Activated T-helper 1 cell treated with Interleukin-2 at 50 U/mL for 16 hours (primary cell): ENCODE measurements around the gene PILRB.
A peak's percentile ranks its signal among the peaks of the same experiment; 100 is the strongest.
"Not testable (repeated sequence)": the region's sequence is repeated elsewhere in the genome, so short reads cannot be mapped to it uniquely, and the experiment has no call there.

Experiments used
- DNase-seq: peaks from one replicate; pipeline ENCODE4 v3.0.0-alpha.2; 2020; ENCODE audit warnings: low read depth

PILRB gene

DNA sequence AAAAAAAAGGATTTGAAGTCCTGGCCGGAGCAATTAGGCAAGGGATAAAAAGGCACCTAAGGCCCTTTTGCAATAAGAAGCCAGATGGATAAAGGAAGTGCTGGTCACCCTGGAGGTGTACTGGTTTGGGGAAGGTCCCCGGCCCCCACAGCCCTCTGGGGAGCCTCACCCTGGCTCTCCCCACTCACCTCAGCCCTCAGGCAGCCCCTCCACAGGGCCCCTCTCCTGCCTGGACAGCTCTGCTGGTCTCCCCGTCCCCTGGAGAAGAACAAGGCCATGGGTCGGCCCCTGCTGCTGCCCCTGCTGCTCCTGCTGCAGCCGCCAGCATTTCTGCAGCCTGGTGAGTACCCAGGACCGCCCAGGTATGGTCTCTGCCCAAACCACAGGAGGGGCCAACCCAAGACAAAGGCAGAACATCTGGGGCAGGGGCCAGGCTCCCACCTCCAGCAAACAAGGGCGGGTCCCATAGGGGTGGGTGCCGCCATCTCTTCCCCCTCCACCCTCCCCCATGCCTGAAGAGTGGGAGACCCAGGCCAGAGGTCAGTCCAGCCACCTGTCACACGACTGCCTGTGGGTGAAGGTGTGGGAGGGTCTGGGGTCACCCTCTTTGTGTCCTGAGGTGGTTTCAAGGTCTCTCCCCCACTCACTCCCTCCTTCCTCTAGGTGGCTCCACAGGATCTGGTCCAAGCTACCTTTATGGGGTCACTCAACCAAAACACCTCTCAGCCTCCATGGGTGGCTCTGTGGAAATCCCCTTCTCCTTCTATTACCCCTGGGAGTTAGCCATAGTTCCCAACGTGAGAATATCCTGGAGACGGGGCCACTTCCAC is at the start of gene PILRB:
Gene PILRB (plus strand): TSS at position 91 of the 830 bp plus-strand sequence. CDS start 186 bp downstream, at position 277.
- no peak for DNase-seq

DNA sequence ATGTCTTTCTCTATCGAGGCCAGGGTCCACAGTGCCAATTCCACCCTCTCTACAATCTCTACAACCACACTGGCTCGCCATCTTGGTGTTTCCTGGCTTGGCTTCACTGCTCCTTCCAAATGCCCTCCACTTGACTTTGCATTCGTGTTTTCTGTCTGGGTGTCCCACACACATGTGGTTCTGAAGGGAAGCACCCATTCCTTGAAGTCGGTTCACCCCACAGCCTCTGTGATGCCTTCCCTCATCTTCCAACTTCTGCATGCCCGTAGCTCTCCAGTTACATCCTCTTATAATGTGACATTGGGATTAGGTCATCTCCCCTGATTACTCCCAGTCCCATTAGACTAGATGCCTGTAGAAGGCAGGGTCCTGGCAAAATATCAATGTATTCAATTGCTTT is 39.6 kb upstream of the PILRB start:
- DNase-seq: not testable (repeated sequence)

DNA sequence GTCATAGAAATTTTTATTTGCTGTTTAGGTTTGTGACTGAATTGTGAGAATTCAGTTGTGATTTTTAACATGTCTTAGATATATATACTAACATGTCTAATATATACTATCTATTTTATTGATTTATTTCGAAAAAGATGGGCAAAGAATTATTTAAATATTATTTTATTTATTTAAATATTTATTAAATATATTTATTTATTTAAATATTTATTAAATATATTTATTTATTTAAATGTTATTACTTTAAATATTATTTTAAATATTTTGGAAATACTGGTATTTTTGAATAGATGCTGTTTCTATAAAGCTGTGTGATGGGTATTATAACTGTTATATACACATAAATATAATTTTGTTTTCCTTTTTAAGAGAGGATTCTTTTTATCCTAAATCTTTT is 36.3 kb upstream of the PILRB start:
- not testable (repeated sequence) for DNase-seq

DNA sequence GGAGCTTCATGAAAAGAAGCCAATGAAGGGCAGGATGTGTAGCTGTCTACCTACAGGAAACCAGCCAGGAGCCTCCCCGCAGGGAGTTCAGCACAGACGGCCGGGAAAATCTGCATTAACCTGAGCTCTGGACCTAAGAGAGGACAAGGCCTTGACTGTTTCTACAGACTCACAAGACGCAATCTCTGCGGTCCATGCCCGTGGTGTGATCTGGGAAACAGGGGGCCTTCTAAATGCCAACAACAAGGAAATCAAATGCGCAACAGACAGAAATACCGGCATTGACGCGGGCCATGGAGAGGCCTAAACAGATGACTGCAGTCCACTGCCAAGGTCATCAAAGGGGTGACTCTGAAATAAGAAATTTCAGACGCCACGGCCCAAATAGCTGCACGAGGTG is 33.7 kb upstream of the PILRB start:
- not testable (repeated sequence) for DNase-seq

GRCh38 chr7:100325671-100326070 is 32.2 kb upstream of the PILRB start:
- not testable (repeated sequence) for DNase-seq

DNA sequence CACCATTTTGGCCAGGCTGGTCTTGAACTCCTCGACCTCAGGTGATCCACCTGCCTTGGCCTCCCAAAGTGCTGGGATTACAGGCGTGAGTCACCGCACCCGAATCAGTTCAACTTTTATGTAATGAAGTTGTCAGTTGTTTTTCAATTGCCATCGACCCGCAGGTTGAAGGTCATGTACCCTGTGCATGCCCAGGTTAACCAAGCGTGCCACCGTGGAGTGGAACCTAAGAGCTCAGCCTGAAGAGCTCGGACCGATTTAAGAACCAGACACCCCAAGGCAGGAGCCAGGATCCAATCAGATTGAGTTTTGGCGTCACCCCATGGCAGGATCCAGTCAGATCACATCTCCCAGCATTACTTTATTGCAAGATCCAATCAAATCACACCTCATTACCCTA is 31.0 kb upstream of the PILRB start:
- not testable (repeated sequence) for DNase-seq

DNA sequence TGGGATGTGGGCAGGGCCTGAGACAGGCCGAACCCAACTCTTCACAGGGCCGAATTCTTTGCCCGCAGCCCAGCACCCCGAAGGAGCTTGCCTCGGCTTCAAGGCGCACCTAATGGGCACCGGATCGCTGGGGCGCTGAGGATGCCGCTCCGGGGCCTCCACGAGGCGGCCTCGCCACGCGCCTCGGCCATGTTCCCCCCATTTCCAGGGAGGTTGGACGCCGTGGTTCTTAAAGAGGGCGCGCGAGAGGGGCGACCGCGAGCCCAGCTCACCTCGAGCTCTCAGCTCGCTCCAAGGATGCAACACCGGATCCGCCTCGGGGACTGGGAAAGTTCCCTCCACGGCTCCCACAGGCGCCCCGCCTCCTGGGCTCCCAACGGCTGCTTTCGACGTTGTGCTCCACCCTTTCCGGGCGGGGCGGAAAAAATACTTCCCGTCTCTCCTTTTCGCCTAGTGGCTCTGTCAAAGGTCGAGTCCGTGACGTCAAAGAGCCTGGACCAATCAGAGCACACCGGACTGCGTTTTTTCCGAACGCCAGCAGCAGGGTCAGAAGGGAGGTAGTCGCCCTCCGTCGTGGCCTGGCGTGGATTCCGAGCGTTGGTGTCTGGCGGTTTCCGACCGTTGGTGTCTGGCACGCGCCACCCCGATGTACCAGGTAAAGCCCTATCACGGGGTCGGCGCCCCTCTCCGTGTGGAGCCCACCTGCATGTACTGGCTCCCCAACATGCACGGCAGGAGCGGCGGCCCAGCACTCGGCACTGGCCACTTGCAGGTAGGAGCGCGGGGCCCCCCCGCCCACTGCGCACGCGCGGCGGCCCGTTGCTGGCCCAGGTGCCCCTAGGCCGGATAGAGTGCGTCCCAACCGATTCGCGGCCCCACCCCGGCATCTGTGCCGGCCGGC is 22.1 kb upstream of the PILRB start:
- peak; percentile 77 for DNase-seq

- DNase-seq: not testable (repeated sequence)
Measured at GRCh38 chr7:100338083-100338696, 19.7 kb upstream of the PILRB start.

- DNase-seq: not testable (repeated sequence)
Measured at GRCh38 chr7:100341286-100341685, 16.6 kb upstream of the PILRB start.

DNA sequence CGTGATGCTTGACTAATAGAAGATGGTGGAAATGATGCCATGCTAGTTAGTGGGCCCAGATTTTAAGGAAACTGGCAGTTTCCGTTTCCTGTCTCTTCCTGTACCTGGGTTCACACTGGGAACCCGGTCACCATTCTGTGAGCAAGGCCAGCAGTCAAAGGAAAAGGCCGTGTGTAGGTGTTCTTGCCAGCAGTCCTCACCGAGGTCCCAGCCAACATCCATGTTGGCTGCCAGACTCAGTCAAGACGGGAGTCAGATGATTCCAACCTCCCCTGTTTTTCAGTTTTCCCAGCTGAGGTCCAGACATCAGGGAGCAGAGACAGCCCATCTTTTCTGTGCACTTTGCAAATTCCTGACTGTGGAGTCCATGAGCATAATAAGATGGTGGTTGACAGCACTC is 15.2 kb upstream of the PILRB start:
- DNase-seq: no peak

DNA sequence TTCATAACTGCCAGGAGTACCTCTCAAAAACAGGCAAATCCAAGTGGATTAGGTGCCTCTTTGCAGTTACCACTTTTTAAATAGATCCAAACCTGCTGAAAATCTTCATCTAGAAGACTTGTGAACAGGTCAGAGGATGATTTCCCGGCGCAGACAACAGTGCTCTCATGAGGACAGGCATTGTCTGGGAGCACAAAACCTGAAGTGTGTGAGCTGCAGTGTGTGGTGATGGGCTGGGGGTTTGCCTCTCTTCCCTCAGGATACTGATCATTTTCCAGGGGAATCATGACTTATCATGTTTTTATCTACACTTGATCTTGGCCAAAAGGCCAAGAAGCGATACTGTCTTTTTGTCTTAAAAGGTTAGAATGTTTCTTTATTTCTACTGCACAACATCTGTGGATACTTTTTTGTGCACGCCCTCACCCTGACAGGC is 13.8 kb upstream of the PILRB start:
- not testable (repeated sequence) for DNase-seq

- peak; percentile 61 for DNase-seq
Measured at GRCh38 chr7:100344560-100345287, 13.2 kb upstream of the PILRB start.

GRCh38 chr7:100345288-100345672 is 12.6 kb upstream of the PILRB start:
- peak; percentile 48 for DNase-seq

DNA sequence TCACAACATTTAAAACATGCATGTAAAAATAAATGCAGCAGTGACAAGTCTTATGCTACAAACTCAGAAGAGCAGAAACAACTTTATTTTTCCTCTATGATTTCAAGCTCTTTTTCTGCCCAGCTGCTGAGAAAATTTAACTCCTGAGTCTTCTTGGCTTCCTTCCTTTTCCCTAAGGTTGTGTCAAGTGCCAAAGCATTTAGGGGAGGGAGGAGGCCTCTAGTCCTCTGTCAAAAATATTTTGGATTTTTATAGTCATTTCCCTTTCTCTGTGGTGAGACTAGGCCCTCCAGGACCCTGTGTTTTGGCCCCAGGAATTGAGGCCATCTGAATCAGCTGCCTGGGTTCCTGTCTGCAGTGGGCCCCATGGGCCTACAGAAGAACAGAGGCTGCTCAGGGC is 11.0 kb upstream of the PILRB start:
- DNase-seq: no peak

- no peak for DNase-seq
Measured at GRCh38 chr7:100348805-100349204, 9.1 kb upstream of the PILRB start.

- DNase-seq: no peak
Measured at GRCh38 chr7:100349757-100350156, 8.2 kb upstream of the PILRB start.

DNA sequence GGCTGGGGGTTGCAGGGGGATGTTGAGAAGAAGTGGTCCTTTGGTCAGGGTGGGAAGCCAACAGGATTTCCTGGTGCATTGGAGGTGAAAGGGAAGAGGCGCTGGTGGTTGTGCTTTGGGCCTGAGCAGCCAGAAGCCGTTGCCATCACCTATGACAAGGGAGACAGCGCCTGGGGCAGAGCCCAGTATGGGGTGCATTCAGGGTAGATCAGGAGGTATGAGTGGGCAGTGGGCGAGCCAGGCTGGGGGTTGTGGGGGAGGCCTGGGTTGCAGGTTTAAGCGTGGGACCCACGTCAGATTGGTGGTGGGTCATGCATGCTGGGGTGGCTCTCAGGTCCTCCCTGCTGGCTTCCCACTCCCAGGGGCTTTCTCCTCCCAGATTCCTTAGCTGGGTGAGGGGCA is 6.3 kb upstream of the PILRB start:
- no peak for DNase-seq

DNA sequence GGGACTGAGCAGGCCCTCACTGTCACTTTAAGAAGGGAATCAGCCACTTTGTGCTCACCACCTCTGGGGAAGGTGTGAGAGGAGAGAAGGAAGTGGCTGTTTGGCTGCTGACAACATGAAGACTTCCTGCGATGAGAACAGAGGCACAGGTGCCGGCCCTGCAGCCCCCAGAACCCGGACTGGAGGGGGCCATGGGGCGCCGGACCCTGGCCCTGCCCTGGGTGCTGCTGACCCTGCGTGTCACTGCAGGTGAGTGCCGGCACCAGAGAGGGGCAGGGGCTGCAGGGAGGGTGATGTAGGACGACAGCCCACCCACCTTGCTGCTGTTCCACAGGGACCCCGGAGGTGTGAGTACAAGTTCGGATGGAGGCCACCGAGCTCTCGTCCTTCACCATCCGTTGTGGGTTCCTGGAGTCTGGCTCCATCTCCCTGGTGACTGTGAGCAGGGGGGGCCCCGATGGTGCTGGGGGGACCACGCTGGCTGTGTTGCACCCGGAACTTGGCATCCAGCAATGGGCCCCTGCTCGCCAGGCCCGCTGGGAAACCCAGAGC is 5.6 kb upstream of the PILRB start:
- DNase-seq: not testable (repeated sequence)

DNA sequence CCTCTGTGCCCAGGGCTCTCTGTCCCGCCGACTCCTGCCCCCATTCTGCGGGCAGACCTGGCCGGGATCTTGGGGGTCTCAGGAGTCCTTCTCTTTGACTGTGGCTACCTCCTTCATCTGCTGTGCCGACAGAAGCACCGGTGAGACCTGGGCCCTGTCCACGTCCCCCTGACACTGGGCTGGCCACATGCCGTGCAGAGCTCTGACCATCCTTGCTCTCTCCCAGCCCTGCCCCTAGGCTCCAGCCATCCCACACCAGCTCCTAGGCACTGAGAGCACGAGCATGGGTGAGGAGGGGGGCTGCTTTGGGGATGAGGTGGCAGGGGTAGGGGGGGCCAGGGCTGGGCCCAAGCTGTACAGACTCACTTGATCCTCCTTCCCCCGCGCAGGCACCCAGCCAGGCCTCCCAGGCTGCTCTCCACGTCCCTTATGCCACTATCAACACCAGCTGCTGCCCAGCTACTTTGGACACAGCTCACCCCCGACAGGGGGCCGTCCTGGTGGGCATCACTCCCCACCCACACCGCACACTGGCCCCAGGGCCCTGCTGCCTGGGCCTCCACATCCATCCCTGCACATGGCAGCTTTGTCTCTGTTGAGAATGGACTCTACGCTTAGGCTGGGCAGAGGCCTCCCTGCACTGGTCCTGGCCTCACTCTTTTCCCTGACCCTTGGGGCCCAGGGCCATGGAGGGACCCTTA is 4.8 kb upstream of the PILRB start:
- DNase-seq: no peak

GRCh38 chr7:100353685-100354330 is 4.1 kb upstream of the PILRB start:
- DNase-seq: no peak
